GM18907 (cell line): Measurements from ENCODE around the gene KLHDC8A.
"Not testable (repeated sequence)": the region's sequence is repeated elsewhere in the genome, so short reads cannot be mapped to it uniquely, and the experiment has no call there.

Source experiments
- ATAC-seq: cut with Tn5 transposase; IDR thresholded peaks from one replicate; pipeline ENCODE4 v1.9.1; 2021; ENCODE audit warnings: mild to moderate bottlenecking, moderate library complexity; ENCODE audit not compliant: unreplicated experiment

The KLHDC8A gene

GRCh38 chr1:205371871-205372660 is 15.3 kb upstream of the KLHDC8A start:
- no peak for ATAC-seq

- no peak for ATAC-seq
These were observed 14.1 kb upstream of the KLHDC8A start for GRCh38 chr1:205370780-205371179.

GRCh38 chr1:205369701-205370123 is 13.0 kb upstream of the KLHDC8A start:
- ATAC-seq: no peak

- no peak for ATAC-seq
These were observed 11.8 kb upstream of the KLHDC8A start for GRCh38 chr1:205368478-205368877.

- ATAC-seq: no peak
These were observed 9.3 kb upstream of the KLHDC8A start for GRCh38 chr1:205365945-205366463.

- ATAC-seq: not testable (repeated sequence)
These were observed 8.4 kb upstream of the KLHDC8A start for GRCh38 chr1:205365086-205365485.

GRCh38 chr1:205360891-205361290 is 4.2 kb upstream of the KLHDC8A start:
- no peak for ATAC-seq

GRCh38 chr1:205359771-205360565 is 3.2 kb upstream of the KLHDC8A start:
- ATAC-seq: no peak

GRCh38 chr1:205358579-205358978 is 1.9 kb upstream of the KLHDC8A start:
- ATAC-seq: no peak

GRCh38 chr1:205357567-205357966 is 845 bp upstream of the KLHDC8A start:
- ATAC-seq: no peak

GRCh38 chr1:205355075-205355453 is 1.7 kb downstream of the KLHDC8A start:
- ATAC-seq: no peak

- ATAC-seq: no peak
These were observed 2.3 kb downstream of the KLHDC8A start for GRCh38 chr1:205354259-205355074.

GRCh38 chr1:205353612-205354011 is 3.1 kb downstream of the KLHDC8A start:
- ATAC-seq: no peak

GRCh38 chr1:205353191-205353590 is 3.5 kb downstream of the KLHDC8A start:
- ATAC-seq: no peak

GRCh38 chr1:205351984-205352713 is 4.6 kb downstream of the KLHDC8A start:
- ATAC-seq: no peak

- ATAC-seq: no peak
These were observed 6.0 kb downstream of the KLHDC8A start for GRCh38 chr1:205350691-205351141.

- no peak for ATAC-seq
These were observed 6.6 kb downstream of the KLHDC8A start for GRCh38 chr1:205350124-205350523.

- ATAC-seq: no peak
These were observed 7.9 kb downstream of the KLHDC8A start for GRCh38 chr1:205348554-205349487.

GRCh38 chr1:205346956-205347574 is 9.7 kb downstream of the KLHDC8A start:
- ATAC-seq: no peak
